Cardiac muscle cell (in vitro differentiated cells and primary cell): ENCODE measurements around the gene TMEM80. TPM values are rescaled to one million over a fixed set of nuclear protein-coding genes. Genes with fewer than 3 reads are reported as not detected.
"Not testable (repeated sequence)": the region's sequence is repeated elsewhere in the genome, so short reads cannot be mapped to it uniquely, and the experiment has no call there.

Experiments used
- DNase-seq, 2 donors: peaks; one replicate each; pipeline versions ENCODE4 v3.0.0 to v3.0.0-alpha.2; 2010 to 2017; ENCODE audit warnings: low read depth in 1 of 2, low spot score in 1 of 2
- H3K27ac ChIP-seq: fragments of 200-600 bp; sonication (generic); 2 replicates; pipeline ENCODE4 v1.5.1; 2016
- H3K27me3 ChIP-seq: fragments of 200-600 bp; sonication (generic); 2 replicates; pipeline ENCODE4 v1.6.0; 2016; ENCODE audit warnings: control low read depth
- H3K36me3 ChIP-seq: fragments of 200-600 bp; sonication (generic); 2 replicates; pipeline ENCODE4 v1.5.1; 2016; ENCODE audit warnings: control low read depth
- H3K4me1 ChIP-seq: fragments of 200-600 bp; sonication (generic); 2 replicates; pipeline ENCODE4 v1.8.1; 2017; ENCODE audit warnings: low read depth, mild to moderate bottlenecking, mixed run types
- H3K4me3 ChIP-seq: fragments of 200-600 bp; sonication (generic); 2 replicates; pipeline ENCODE4 v1.5.1; 2016; ENCODE audit warnings: mild to moderate bottlenecking
- H3K9me3 ChIP-seq: fragments of 200-600 bp; sonication (generic); 2 replicates; pipeline ENCODE4 v1.5.1; 2017; ENCODE audit warnings: low read depth, mild to moderate bottlenecking, control low read depth
- CTCF ChIP-seq: IDR thresholded peaks from 2 replicates; pipeline ENCODE4 v1.5.1; 2012; ENCODE audit warnings: low read depth, mild to moderate bottlenecking, low read length
- polyA plus RNA-seq: library from polyadenylated mRNA; unstranded; fragments of >200 nt; fragmentation: Nextera tagmentation; extraction: Ambion mirVana; gene quantifications from 2 replicates; pipeline ENCODE4 v1.2.1, GENCODE V29; 2016
- total RNA-seq: library from RNA; depleted of rRNA; stranded (reverse); fragments of >200 nt; gene quantifications from 2 replicates; pipeline ENCODE4 v1.2.3, GENCODE V29; 2016

The TMEM80 gene
- total and polyA plus RNA-seq, 2 experiments from 2014 or later = 53.4 to 93.5 TPM

- DNase-seq = no peak
- Histone ChIP-seq H3K27ac (no peak overlapping the region), H3K36me3 (peaks cover 28% of the 10 kb centered on the region), H3K27me3 (no peaks in the 10 kb centered on the region), H3K4me1 (no peaks in the 10 kb centered on the region), H3K4me3 (no peak overlapping the region), H3K9me3 (no peaks in the 10 kb centered on the region)
- TF ChIP-seq CTCF = no peak
These were observed 14.6 kb upstream of the TMEM80 start for GRCh38 chr11:680970-681369.

DNA sequence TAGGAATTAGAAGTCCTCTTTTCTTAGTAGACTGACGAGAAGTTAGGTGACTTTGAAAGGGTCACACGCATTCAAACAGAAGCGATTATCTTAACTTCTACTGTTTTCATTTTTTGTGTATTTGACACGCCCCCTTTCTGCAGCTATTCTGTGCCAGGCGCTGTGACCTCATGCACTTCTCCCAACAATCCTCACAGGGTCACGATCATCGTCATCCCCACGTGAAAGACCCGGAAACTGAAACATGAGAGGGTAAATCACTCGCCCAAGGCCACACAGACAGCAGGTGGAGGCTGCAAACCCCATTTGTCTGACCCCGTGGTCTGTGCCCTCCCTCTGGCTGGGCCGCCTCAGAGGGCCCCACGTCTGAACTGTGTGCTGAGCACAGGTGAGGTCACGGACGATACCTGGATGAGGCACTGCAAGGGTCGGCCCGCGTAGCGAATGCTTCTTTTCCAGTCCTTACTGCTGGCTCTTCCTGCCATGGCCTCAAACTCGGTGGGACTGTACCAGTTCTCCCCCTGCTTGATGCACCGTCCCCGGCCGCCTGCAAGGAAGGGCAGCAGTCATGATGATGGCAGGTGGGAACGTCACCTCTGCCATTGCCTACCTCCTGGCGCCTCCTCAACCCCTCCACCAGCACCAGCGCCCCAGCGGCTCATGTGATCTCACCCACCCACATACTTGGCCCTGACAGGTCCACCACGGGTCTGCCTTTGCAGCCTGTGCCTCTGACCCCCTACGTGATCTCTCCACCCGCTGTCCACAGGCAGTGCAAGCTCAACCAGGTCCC lies 9.0 kb upstream of the TMEM80 start:
- H3K4me1 ChIP-seq = no peaks in the 10 kb centered on the region
- H3K27ac ChIP-seq = no peak overlapping the region
- H3K4me3 ChIP-seq = no peak overlapping the region
- H3K36me3 ChIP-seq = peaks cover 29% of the 10 kb centered on the region
- H3K27me3 ChIP-seq = no peaks in the 10 kb centered on the region
- H3K9me3 ChIP-seq = no peaks in the 10 kb centered on the region
- DNase-seq = no peak
- no peak for TF ChIP-seq CTCF

DNA sequence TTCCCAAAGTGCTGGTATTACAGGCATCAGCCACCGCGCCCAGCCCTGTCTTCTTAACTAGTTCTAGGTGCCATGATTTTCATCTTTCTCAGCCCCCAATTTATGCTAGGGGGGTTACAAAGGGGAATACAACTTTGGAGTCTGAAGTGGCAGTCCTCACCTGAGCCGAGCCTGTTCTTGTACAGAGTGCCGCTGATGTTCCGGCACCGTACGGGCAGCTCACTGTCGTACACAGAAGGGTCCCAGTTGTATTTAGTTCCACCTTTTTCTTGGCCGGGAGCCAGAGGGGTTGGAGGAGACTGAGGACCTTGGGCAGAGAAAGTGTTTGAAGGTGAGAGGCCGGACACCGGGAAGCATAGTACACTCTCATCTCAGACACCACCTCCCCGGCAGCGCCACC lies 7.9 kb upstream of the TMEM80 start:
- no peak overlapping the region for H3K27ac ChIP-seq
- no peak overlapping the region for H3K4me3 ChIP-seq
- no peak for TF ChIP-seq CTCF
- no peaks in the 10 kb centered on the region for H3K9me3 ChIP-seq
- H3K27me3 ChIP-seq = no peaks in the 10 kb centered on the region
- H3K36me3 ChIP-seq = peaks cover 29% of the 10 kb centered on the region
- DNase-seq = no peak
- no peaks in the 10 kb centered on the region for H3K4me1 ChIP-seq

DNA sequence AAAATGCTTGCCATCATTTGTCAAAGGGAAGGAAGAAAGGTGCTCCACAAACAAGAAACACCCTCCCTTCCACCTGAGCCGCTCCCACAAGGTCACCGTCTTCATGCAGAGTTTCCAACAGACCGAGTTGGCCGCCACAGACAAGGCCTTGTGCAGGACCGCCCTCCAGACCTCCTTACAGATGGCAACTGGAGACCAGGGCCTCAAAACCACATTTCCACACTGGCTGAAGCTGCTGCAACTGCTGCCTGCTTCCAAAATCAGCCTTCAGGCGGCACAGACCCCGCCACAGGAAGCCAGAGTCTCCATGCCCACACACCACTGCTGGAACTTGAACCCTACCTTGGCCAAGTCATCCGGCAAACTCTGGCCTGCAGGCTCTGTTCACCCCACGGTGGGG lies 6.9 kb upstream of the TMEM80 start:
- Histone ChIP-seq H3K27me3 (no peaks in the 10 kb centered on the region), H3K4me3 (no peak overlapping the region), H3K4me1 (peaks cover 6% of the 10 kb centered on the region), H3K27ac (no peak overlapping the region), H3K9me3 (no peaks in the 10 kb centered on the region), H3K36me3 (peaks cover 24% of the 10 kb centered on the region)
- TF ChIP-seq CTCF = no peak
- DNase-seq = no peak

- Histone ChIP-seq H3K4me1 (peaks cover 10% of the 10 kb centered on the region), H3K4me3 (no peak overlapping the region), H3K27me3 (no peaks in the 10 kb centered on the region), H3K9me3 (no peaks in the 10 kb centered on the region), H3K27ac (no peak overlapping the region), H3K36me3 (peaks cover 17% of the 10 kb centered on the region)
- DNase-seq = no peak
- TF ChIP-seq CTCF = no peak
These were observed 6.0 kb upstream of the TMEM80 start for GRCh38 chr11:689625-690024.

GRCh38 chr11:690244-690643 lies 5.4 kb upstream of the TMEM80 start:
- not testable (repeated sequence) for H3K4me1 ChIP-seq, DNase-seq, H3K9me3 ChIP-seq, H3K27ac ChIP-seq, H3K4me3 ChIP-seq, H3K27me3 ChIP-seq
- peaks cover 15% of the 10 kb centered on the region for H3K36me3 ChIP-seq
